Pulmonary artery endothelial cell (primary cell): ENCODE data around the gene IFI27L2. TPM values are rescaled to one million over a fixed set of nuclear protein-coding genes. Genes with fewer than 3 reads are reported as not detected.

Experiments
- DNase-seq: peaks from one replicate; pipeline ENCODE4 v3.0.0-alpha.2; 2011; ENCODE audit warnings: low read depth, low spot score
- total RNA-seq: library from RNA; depleted of rRNA; stranded (reverse); fragments of >200 nt; gene quantifications from 2 replicates; pipeline ENCODE4 v1.2.3, GENCODE V29; 2014

IFI27L2 gene
- total RNA-seq, 1 donor from 2014 or later = 102 TPM

DNA sequence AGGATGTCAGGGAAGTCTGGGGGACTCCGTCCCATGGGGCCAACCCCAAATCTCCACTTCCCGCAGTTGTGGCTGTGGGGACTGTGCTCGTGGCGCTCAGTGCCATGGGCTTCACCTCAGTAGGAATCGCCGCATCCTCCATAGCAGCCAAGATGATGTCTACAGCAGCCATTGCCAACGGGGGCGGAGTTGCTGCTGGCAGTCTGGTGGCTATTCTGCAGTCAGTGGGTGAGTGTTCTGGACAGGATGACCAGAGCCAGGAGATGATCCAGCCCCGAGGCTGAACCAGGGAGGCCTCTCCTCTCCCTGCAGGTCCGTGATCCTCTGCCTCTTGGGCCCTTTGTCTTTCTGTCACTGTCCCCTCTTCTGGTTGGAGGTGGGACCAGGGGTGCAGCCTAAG, 27.7 kb downstream of the IFI27L2 start:
- no peak for DNase-seq

GRCh38 chr14:94100847-94101246, 28.6 kb downstream of the IFI27L2 start:
- DNase-seq = no peak

DNA sequence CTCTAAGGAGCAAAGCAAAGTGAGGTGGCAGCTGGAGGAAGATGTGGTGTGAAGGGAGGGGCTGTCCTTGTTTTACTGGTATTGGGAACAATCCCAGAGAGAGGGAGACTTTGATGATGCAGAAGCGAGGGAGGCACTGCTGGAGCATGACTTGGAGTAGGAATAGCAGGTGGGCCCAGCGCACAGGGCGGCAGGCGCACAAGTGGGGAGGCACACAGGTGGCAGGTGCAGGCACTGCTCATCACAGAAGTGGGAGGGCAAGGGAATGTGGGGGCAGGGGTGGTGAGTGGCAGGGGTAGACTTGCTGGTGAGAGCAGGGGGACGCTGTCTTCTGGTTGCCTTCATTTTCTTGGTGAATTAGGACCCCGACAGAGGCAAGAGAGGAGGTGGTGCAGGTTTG, 30.4 kb downstream of the IFI27L2 start:
- no peak for DNase-seq

DNA sequence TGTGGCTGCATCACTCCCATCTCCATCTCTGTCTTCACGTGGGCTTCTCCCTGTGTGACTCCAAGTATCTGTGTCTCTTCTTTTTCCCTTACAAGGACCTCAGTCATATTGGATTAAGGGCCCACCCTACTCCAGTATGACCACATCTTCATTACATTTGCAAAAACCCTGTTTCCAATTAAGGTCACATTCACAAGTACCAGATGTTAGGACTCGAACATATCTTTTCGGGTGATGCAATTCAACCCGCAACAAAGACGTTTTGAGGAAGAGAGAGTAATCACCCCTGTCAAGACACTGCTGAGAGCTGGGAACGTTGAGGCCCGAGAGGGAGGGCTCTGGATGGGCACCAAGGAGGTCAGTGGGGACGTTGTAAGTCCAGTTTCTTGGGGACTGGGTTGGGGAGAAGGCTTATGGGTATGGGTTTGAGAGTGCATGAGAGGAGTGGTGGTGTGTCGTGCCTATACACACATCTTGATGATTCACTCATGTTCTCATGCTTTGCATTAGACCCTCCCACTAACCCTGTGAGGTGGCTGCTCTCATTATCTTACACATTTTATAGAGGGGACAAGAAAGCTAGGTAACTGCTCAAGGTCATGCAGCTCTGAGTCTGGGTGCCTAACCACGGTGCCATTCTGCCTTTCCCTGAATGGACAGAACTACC, 30.9 kb downstream of the IFI27L2 start:
- DNase-seq = no peak

DNA sequence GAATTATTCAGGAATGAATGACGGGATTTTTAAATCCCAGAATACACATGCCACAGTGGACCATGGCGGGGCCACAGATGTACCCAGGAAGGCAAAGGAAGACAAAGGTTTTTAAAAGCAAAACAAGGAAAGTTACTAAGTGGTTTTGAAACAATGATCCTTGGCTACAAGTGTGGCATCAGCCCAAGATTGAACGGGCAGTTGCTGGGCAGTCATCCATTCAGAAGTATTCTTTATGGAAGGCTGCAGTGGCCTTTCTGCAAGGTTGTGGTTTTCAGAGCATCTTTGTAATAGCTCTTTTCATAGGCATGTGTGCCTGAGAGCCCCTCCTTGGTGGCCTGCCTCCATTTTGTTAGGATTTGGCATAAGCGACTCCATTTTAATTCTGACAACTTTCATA, 32.3 kb downstream of the IFI27L2 start:
- DNase-seq = no peak

DNA sequence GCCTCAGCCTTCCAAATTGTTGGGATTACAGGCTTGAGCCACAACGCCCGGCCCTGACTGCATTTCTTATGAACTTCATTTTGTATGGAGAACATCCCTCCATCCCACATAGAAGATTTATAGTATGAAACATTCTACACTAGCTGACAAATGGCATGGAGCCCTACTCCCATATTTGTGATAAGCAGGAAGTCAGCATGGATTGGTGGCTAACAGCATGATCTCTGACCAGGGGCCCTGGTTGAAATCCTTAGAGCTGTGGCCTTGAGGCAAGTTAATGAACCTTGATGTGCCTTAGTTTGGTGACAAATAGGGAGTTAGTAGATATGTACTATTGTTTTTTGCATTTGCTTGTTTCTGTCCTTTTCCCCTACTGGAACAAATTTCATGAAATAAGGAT, 36.0 kb downstream of the IFI27L2 start:
- no peak for DNase-seq

- DNase-seq = no peak
These were observed 39.9 kb downstream of the IFI27L2 start for GRCh38 chr14:94089479-94089878.

DNA sequence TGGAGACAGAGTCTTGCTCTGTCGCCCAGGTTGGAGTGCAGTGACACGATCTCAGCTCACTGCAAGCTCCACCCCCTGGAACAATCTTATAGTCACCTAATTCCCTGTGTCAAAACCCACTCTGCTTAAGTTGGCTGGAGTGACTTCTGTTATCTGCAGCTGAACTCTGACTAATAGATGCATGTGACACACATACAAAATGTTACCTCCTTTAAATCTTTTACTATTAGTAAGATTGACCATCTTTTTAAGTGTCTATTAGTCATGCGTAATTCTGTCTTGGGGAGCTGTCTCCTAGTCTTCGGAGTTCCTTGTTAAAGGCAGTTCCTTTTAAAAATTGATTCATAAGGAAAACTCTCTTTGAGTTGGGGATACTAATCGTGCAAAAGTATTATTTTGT, 40.9 kb downstream of the IFI27L2 start:
- DNase-seq = no peak

DNA sequence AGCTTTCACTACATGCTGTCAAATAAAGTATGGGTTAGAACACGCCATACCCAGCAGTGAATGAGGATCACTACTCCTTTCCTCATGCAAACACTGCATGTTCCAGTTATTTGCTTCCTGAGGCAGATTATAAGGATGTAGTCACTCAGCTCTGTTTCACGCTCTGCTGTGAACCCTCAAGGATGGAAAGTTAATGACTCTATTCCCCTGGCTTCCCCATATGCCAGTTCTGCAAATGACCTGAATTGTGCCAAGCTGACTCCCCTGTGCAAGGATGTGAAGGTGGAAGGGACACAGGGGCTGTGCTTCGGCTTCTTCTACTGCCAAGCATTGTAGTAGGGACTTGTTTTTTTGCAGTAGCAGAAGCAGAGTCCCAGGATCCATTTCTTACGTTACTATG, 41.5 kb downstream of the IFI27L2 start:
- DNase-seq = no peak

DNA sequence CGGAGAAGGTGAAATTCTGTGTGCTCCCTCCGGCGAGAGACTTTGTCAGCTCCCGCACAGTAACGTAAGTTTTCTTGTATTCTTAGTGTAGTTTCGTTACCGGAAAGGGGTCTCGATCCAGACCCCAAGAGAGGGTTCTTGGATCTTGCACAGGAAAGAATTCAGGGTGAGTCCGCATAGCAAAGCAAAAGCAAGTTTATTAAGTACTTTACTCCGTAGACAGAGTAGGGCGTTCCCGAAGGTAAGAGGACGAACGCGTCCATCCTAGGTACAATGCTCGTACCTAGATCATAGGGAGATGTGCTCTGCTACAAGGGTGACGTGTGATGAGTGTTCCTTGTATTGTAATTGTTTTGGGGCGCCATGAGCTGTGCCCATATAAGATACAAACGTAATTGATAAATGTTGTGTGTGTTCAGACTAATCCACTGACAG, 48.0 kb downstream of the IFI27L2 start:
- DNase-seq = no peak

GRCh38 chr14:94080621-94081385, 48.6 kb downstream of the IFI27L2 start, which contains the start of the genes DDX24 and IFI27L1:
Gene DDX24 (minus strand): TSS chr14:94081202. CDS start chr14:94079742, 1,460 bp downstream.
Gene IFI27L1 (plus strand): TSS chr14:94081310. CDS start chr14:94096938, 15,628 bp downstream.
- DNase-seq = peak; percentile 78

- no peak for DNase-seq
These were observed 49.3 kb downstream of the IFI27L2 start for GRCh38 chr14:94079891-94080620.

GRCh38 chr14:94077823-94078222, 51.6 kb downstream of the IFI27L2 start:
- no peak for DNase-seq

Other genes starting within 250 kb of the IFI27L2 start
- not detected in 2 replicates for gene FAM181A, start 202.3 kb downstream of the IFI27L2 start, total RNA-seq
- gene ASB2, start 153.0 kb downstream of the IFI27L2 start, total RNA-seq = not detected in 2 replicates
- gene CCDC197, start 132.3 kb downstream of the IFI27L2 start, total RNA-seq = not detected in 2 replicates
- gene OTUB2, start 103.3 kb downstream of the IFI27L2 start, total RNA-seq = 0.53 and 1.3 TPM in 2 replicates
- 110 and 150 TPM in 2 replicates for gene DDX24, start 48.4 kb downstream of the IFI27L2 start, total RNA-seq
- 7.5 and 13.9 TPM in 2 replicates for gene IFI27L1, start 48.3 kb downstream of the IFI27L2 start, total RNA-seq
- 317 and 506 TPM in 2 replicates for gene IFI27, start 18.9 kb downstream of the IFI27L2 start, total RNA-seq
- gene PPP4R4, start 44.7 kb upstream of the IFI27L2 start, total RNA-seq = 0.04 TPM in 1 of 2 replicates, not detected in the other
- gene SERPINA10, start 163.7 kb upstream of the IFI27L2 start, total RNA-seq = not detected in 2 replicates
- not detected in 2 replicates for gene SERPINA6, start 193.7 kb upstream of the IFI27L2 start, total RNA-seq
- gene SERPINA2, start 237.1 kb upstream of the IFI27L2 start, total RNA-seq = not detected in 2 replicates